ENCODE measurements around the gene DNAAF1. TPM values are rescaled to one million over a fixed set of nuclear protein-coding genes. Genes with fewer than 3 reads are reported as not detected.

DNAAF1 gene
- total RNA-seq, 3 donors from 2014 or later (not counting 1 experiment from before 2014, with no cell fraction given): 0.43 to 2.9 (median 0.95) TPM

- ATAC-seq (no peak), DNase-seq (no peak)
- Histone ChIP-seq H3K9me3 (ENCODE audit: control insufficient read depth, insufficient read depth, low read length) (no peaks in the 10 kb centered on the region), H3K4me1 (ENCODE audit: control insufficient read depth, insufficient read depth, low read length) (no peaks in the 10 kb centered on the region), H3K27me3 (ENCODE audit: control insufficient read depth, insufficient read depth, low read length) (no peaks in the 10 kb centered on the region), H3K27ac (ENCODE audit: low read length) (no peak overlapping the region), H3K36me3 (ENCODE audit: control insufficient read depth, insufficient read depth, low read length) (no peaks in the 10 kb centered on the region), H3K4me3 (ENCODE audit: low read length) (no peak overlapping the region)
- no peaks in the 10 kb centered on the region for H3K4me1 Mint-ChIP-seq
- TF ChIP-seq CTCF (IDR thresholded peaks at IDR 0.05): no peak
- no peak overlapping the region for H3K4me3 Mint-ChIP-seq
- H3K9me3 Mint-ChIP-seq: no peaks in the 10 kb centered on the region
- whole genome bisulfite sequencing (ENCODE audit: insufficient coverage): no CpG with 5 or more reads among the region's 1 CpG
- intact Hi-C loops (cut with micrococcal nuclease): no loop called here
- no peak overlapping the region for H3K27ac Mint-ChIP-seq
- no peaks in the 10 kb centered on the region for H3K36me3 Mint-ChIP-seq
- peaks cover 22 to 54% of the 10 kb centered on the region in 2 donors for H3K27me3 Mint-ChIP-seq (ENCODE audit: low read depth in 2 of 2)
Observed at GRCh38 chr16:84159800-84160199, 14.7 kb downstream of the DNAAF1 start.

- Histone ChIP-seq H3K9me3 (ENCODE audit: control insufficient read depth, insufficient read depth, low read length) (no peaks in the 10 kb centered on the region), H3K27ac (ENCODE audit: low read length) (no peak overlapping the region), H3K4me1 (ENCODE audit: control insufficient read depth, insufficient read depth, low read length) (no peaks in the 10 kb centered on the region), H3K27me3 (ENCODE audit: control insufficient read depth, insufficient read depth, low read length) (no peaks in the 10 kb centered on the region), H3K36me3 (ENCODE audit: control insufficient read depth, insufficient read depth, low read length) (no peaks in the 10 kb centered on the region), H3K4me3 (ENCODE audit: low read length) (no peak overlapping the region)
- intact Hi-C loops (cut with micrococcal nuclease): no loop called here
- H3K27me3 Mint-ChIP-seq (ENCODE audit: low read depth in 2 of 2): peaks cover 24 to 56% of the 10 kb centered on the region in 2 donors
- no peak for ATAC-seq
- TF ChIP-seq CTCF (IDR thresholded peaks at IDR 0.05): no peak
- no peaks in the 10 kb centered on the region for H3K36me3 Mint-ChIP-seq
- no peak overlapping the region for H3K27ac Mint-ChIP-seq
- no peaks in the 10 kb centered on the region for H3K9me3 Mint-ChIP-seq
- H3K4me1 Mint-ChIP-seq: no peaks in the 10 kb centered on the region
- no peak for DNase-seq
- 81% methylated on average over 10 of the region's 10 CpGs for WGBS (ENCODE audit: insufficient coverage)
- H3K4me3 Mint-ChIP-seq: no peak overlapping the region
Observed at GRCh38 chr16:84161037-84161436, 15.9 kb downstream of the DNAAF1 start.

GRCh38 chr16:84161801-84162200 is 16.7 kb downstream of the DNAAF1 start:
- Mint-ChIP-seq H3K9me3 (no peaks in the 10 kb centered on the region), H3K4me1 (no peaks in the 10 kb centered on the region), H3K27me3 (ENCODE audit: low read depth in 2 of 2) (peaks cover 21 to 49% of the 10 kb centered on the region in 2 donors), H3K27ac (no peak overlapping the region), H3K4me3 (no peak overlapping the region), H3K36me3 (no peaks in the 10 kb centered on the region)
- H3K4me3 ChIP-seq (ENCODE audit: low read length): no peak overlapping the region
- DNase-seq: no peak
- H3K9me3 ChIP-seq (ENCODE audit: control insufficient read depth, insufficient read depth, low read length): no peaks in the 10 kb centered on the region
- H3K27ac ChIP-seq (ENCODE audit: low read length): no peak overlapping the region
- WGBS (ENCODE audit: insufficient coverage): 57% methylated on average over 3 of the region's 3 CpGs
- TF ChIP-seq CTCF (IDR thresholded peaks at IDR 0.05): no peak
- no peaks in the 10 kb centered on the region for H3K4me1 ChIP-seq (ENCODE audit: control insufficient read depth, insufficient read depth, low read length)
- no peak for ATAC-seq
- no peaks in the 10 kb centered on the region for H3K27me3 ChIP-seq (ENCODE audit: control insufficient read depth, insufficient read depth, low read length)
- H3K36me3 ChIP-seq (ENCODE audit: control insufficient read depth, insufficient read depth, low read length): no peaks in the 10 kb centered on the region
- intact Hi-C loops (cut with micrococcal nuclease): no loop called here

- H3K36me3 ChIP-seq (ENCODE audit: control insufficient read depth, insufficient read depth, low read length): no peaks in the 10 kb centered on the region
- Mint-ChIP-seq H3K27ac (no peak overlapping the region), H3K9me3 (no peaks in the 10 kb centered on the region), H3K36me3 (no peaks in the 10 kb centered on the region), H3K4me3 (no peak overlapping the region), H3K27me3 (ENCODE audit: low read depth in 2 of 2) (peaks cover 21 to 33% of the 10 kb centered on the region in 2 donors), H3K4me1 (no peaks in the 10 kb centered on the region)
- ATAC-seq (no peak), DNase-seq (no peak)
- H3K4me3 ChIP-seq (ENCODE audit: low read length): no peak overlapping the region
- H3K27me3 ChIP-seq (ENCODE audit: control insufficient read depth, insufficient read depth, low read length): no peaks in the 10 kb centered on the region
- 95% methylated on average over 7 of the region's 7 CpGs for WGBS (ENCODE audit: insufficient coverage)
- no peak overlapping the region for H3K27ac ChIP-seq (ENCODE audit: low read length)
- intact Hi-C loops (cut with micrococcal nuclease): no loop called here
- TF ChIP-seq CTCF (IDR thresholded peaks at IDR 0.05): no peak
- no peaks in the 10 kb centered on the region for H3K9me3 ChIP-seq (ENCODE audit: control insufficient read depth, insufficient read depth, low read length)
- H3K4me1 ChIP-seq (ENCODE audit: control insufficient read depth, insufficient read depth, low read length): no peaks in the 10 kb centered on the region
Observed at GRCh38 chr16:84165746-84166145, 20.6 kb downstream of the DNAAF1 start.
